Left renal pelvis (tissue), 4 donors: ENCODE data around the gene CTXN1. TPM values are rescaled to one million over a fixed set of nuclear protein-coding genes. Genes with fewer than 3 reads are reported as not detected.
"Not testable (repeated sequence)": the region's sequence is repeated elsewhere in the genome, so short reads cannot be mapped to it uniquely, and the experiment has no call there.

ENCODE experiments used
- DNase-seq, 4 donors: peaks; one replicate each; pipeline ENCODE4 v3.0.0-alpha.2; 2013; ENCODE audit warnings: low read depth in 4 of 4, low spot score in 3 of 4
- polyA plus RNA-seq, 4 donors: library from polyadenylated mRNA; unstranded; fragments of 120-200 nt; gene quantifications; one replicate each; pipeline ENCODE4 v1.2.1, GENCODE V29; 2013; ENCODE audit not compliant: insufficient read length in 4 of 4

The CTXN1 gene
- 10 to 100 TPM; 11.6 to 34.1 (median 13.9) TPM for polyA plus RNA-seq

DNA sequence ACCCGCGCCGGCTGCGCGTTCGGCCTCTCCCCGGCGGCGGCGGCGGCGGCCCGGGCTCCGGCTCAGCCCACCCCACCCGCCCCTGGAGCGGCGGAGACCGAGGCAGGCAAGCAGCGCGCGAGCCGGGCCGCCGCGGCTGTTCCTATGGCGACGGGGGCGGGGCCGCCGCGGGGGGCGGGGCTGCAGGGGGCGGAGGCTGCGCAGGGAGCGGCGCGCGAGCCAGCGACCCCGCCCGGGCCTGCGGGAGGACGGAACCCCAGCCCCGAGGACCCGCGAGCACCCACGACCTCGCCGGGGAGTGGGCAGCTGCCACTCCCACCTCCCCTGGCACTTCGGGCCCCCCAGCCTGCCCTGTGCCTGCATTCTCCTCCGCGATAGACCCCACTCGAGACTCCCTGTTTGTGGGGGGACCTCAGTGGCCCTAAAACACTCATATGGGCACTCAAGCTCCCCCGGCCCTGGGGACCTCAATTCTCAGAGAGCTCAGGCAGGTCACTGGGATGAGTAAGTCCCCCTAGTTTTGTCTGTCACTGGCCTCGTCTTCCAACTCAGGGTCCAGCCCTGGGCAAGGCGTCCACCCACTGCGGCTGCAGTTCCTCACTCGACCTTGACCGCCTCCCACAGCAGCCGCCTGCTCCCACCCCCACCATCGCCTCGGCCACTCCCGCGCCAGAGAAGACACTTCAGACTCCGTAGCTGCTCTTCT, at the start of gene CTXN1:
CTXN1 (minus strand) TSS at position 115 of the 706 bp plus-strand sequence. CDS start 597 bp downstream, outside the sequence.
- DNase-seq = no peak

DNA sequence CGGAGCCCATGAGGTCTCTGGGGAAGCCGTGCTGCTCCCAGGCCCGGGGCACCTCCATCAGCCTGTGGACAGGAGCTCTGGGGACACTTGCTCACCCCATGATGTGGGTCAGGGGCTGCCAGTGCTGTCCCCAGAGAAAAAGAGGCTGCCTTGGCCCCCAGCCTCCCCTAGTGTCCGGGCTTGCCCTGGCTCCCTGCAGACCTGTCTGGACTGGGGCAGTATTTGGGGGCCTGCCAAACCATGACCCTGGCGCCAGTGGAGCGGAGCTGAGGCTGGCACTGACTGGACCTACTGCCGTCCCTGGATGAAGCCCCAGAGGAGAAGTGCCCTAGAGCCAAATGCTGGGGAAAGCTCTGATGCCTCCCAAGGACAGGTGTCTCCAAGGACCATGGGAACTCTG, 49.1 kb upstream of the CTXN1 start:
- no peak for DNase-seq

- no peak for DNase-seq
Observed at GRCh38 chr19:7973883-7974282, 47.9 kb upstream of the CTXN1 start.

DNA sequence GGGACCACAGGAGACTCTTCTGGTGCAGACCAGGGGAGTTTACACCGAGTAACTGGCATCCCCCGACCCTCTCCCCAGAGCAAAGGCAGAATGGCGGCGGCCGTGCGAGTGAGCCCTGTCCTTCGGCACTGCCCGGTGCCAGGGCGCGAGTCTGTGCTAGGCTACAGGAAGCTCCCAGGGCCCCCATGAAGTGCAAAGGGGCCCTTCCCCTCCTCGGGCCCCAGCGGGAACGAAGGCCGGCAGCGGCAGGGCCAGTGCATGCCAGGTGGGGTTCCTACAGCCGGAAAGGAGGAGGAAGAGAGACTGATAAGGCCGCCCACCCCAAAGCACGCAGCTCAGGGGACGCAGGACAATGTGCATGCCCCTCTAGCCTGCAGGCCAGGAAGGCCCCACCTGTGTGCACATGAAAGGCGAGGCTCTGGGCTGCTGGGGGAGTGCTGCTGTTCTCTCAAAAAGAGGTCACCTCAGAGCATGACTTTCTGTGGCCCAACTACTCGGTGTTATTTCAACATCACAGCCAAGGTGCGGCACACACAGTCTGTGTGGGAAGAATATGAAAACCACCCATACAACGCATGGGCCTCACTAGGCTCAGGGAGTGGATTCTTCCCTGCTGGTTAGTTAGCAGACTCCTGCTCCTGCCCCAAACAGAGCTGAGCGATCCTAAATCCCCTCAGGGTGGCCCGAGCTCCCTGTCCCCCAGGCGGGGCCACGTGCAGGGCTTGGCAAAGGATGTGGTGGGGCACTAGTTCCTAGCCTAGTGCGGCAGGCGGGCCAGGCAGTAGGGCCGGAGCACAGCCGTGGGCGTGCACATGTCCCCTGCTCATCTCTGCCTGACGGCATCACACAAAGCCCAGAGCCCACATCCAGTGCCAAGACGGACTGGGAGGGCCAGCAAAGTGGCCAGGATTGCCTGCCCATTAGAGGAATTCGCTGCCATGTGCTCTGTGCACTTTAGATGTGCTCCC, 45.9 kb upstream of the CTXN1 start:
- no peak for DNase-seq

GRCh38 chr19:7970716-7971448, 44.9 kb upstream of the CTXN1 start:
- DNase-seq = no peak

- DNase-seq = no peak
Observed at GRCh38 chr19:7969555-7969939, 43.6 kb upstream of the CTXN1 start.

GRCh38 chr19:7968796-7969554, 43.0 kb upstream of the CTXN1 start:
- DNase-seq = no peak

GRCh38 chr19:7968008-7968795, 42.3 kb upstream of the CTXN1 start:
- no peak for DNase-seq

DNA sequence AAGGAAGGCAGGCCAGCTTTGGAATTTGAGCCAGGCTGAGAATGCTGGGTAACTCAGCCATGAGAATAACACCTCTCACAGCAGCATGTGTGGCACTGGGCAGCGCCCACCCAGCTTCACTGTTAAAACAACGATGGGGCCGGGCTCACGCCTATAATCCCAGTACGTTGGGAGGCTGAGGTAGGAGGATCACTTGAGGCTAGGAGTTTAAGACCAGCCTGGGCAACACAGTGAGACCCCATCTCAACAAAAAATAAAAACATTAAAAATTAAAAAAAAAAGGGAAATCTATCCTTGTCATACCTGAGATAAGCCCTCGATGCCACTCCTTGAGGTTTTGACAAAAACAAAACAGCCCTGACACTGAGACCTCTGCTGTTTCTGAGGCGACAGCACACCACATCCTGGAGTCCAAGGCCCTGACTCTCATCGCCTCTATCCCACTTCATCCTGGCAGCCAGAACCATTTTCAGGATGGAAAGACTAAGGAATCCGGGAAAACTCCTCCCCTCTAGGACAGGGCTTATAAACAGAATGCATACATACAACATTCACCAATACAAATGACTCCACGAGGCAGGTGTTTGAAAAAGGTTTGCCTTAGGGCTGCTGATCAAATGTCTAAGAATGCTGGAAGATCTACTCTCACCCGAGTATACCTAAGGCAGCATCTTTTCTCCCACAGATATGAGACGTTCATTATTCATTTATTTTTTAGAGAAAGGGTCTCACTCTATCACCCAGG, 40.2 kb upstream of the CTXN1 start:
- no peak for DNase-seq

DNA sequence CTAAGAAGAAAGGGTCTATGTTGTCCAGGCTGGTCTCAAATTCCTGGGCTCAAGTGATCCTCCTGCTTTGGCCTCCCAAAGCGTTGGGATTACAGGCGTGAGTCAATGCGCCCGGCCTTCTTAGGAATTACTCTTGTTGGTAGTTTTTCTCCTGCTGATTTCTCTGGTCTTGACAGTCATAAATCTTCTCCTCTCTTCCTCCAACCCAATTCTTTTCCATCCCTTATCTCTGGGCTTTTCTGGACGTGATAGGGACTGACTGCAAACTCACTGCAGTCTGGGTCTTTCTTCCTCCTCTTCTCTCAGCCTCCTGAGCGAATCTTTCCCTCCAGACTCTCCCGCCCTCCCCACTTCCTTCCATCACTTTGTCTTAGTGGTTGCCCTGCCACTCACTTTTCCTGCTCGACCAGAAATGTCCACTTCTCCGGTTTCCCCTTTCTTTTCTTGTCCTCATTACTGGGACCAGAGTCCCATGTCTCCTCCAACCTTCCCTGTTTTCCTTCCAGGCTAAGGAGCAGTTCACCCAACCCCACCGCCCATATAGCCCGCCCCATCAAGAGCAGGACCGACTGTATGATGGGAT, 39.4 kb upstream of the CTXN1 start:
- DNase-seq = no peak

- no peak for DNase-seq
Observed at GRCh38 chr19:7963566-7963965, 37.6 kb upstream of the CTXN1 start.

GRCh38 chr19:7962644-7963268, 36.8 kb upstream of the CTXN1 start:
- no peak for DNase-seq

DNA sequence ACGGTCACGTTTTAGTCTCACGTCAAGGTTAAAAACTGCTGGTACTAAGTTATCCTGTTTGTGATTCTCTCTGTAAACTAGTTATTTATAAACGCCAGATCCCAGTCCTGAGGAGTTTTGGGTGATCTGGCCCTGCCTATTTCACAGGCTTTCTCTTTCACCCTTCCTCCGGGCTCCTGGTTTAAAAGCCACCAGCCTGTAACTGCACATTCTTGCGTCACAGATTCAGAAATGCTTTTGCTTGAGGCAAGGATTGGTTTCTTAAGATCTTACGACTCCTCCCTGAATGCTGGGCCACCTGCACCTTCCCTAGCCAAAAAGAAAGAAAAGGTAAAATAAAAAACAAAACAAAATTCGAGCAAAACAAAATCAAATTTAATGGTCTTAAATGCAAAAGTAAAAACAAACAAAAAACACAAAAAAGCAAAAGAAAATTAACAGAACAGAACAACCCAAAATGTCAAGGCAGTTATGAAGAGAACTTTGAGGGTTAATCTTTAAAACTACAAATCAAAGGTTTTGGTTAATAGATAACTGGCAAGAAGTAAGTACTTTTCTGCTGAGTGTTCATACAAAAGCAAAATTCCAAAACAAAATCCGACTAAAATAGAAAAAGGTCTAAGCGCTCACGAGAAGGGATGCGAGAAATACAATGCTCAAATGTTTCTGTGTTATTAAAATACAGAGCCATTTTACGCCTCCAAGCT, 36.1 kb upstream of the CTXN1 start:
- no peak for DNase-seq

DNA sequence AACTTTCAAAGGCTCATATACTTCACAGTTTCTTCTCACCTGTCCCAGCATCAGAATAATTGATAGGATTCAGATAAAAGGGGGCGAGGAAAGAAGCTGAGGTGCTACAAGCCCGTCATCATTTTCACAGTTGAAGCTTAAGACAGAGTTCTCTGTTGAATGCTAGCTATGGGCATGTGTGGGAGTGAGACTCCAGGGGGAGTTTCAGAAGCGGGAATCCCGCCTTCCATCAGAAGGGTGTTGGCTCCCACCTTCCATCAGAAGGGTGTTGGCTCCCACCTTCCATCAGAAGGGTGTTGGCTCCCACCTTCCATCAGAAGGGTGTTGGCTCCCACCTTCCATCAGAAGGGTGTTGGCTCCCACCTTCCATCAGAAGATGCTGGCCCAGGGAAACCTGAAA, 35.1 kb upstream of the CTXN1 start:
- DNase-seq = not testable (repeated sequence)

DNA sequence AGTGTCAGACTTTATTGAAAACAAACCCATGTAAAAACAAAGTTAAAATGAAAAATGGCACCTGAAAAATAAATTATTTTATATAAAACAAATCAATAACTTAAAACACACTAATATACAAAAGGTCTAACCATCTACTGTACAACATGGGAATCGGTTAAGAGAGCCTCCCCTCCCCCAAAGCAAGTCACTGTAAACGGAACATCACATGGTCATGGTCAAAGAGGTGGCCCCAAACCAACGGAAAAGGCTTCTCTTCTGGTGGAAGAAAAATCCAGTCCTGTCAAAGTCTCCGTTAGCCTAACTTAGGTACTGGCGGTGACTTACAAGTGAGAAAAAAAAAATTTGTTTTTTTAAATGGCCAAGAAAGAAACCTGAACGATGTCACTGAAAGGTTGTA, 33.3 kb upstream of the CTXN1 start:
- DNase-seq = no peak

DNA sequence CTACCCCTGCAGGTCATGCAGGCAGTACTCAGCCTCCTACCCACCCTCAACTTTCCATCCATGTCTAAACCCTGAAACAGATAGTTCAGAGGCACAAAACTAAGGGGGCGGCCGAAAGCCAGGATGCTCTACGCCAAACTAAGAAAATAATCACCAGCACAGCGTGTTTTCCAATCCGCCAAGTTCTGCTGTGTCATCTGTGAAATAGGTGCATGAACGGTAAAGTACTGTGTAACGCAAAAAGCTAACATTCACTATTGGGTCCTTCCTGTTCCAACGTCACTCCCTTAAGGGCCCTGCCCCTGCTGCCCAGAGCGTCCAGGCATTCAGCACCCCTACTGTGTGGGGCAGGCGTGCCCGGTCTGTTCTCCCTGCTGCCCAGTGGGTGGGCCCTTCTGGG, 29.8 kb upstream of the CTXN1 start:
- no peak for DNase-seq

GRCh38 chr19:7953576-7953975, 27.6 kb upstream of the CTXN1 start:
- no peak for DNase-seq
